Liver (tissue), 3 donors: Measurements from ENCODE around the gene OR10A5.
"Not testable (repeated sequence)": the region's sequence is repeated elsewhere in the genome, so short reads cannot be mapped to it uniquely, and the experiment has no call there.

Experiments
- CTCF ChIP-seq: fragments of 150-350 bp; IDR thresholded peaks from 2 replicates; pipeline ENCODE4 v1.5.1; 2017; ENCODE audit warnings: improper control_type of control experiment, low read depth, low read length; ENCODE audit not compliant: missing input control
- GABPA ChIP-seq, 2 donors: IDR thresholded peaks in 1 of 2; conservative IDR thresholded peaks in 1 of 2; 2 replicates each; pipeline ENCODE4 v1.6.1; 2016; ENCODE audit warnings: antibody characterized with exemption in 2 of 2, mild to moderate bottlenecking in 1 of 2, moderate library complexity in 1 of 2
- JUND ChIP-seq, 2 donors: IDR thresholded peaks; 2 replicates each; pipeline ENCODE4 v1.6.1; 2016; ENCODE audit warnings: antibody characterized with exemption in 2 of 2
- MAX ChIP-seq: IDR thresholded peaks from 2 replicates; pipeline ENCODE4 v1.6.1; 2016; ENCODE audit warnings: antibody characterized with exemption
- RXRA ChIP-seq, 2 donors: IDR thresholded peaks; 2 replicates each; pipeline ENCODE4 v1.6.1; 2017 to 2018; ENCODE audit warnings: antibody characterized with exemption in 2 of 2, mild to moderate bottlenecking in 1 of 2
- SP1 ChIP-seq: IDR thresholded peaks from 2 replicates; pipeline ENCODE4 v1.6.1; 2018; ENCODE audit warnings: antibody characterized with exemption, mild to moderate bottlenecking
- TAF1 ChIP-seq: conservative IDR thresholded peaks from 2 replicates; pipeline ENCODE4 v1.6.1; 2016; ENCODE audit warnings: antibody characterized with exemption, mild to moderate bottlenecking
- YY1 ChIP-seq: IDR thresholded peaks from 2 replicates; pipeline ENCODE4 v1.6.1; 2016; ENCODE audit warnings: antibody characterized with exemption, mild to moderate bottlenecking
- TF ChIP-seq, protein P1 (sequence below): IDR thresholded peaks from 2 replicates; pipeline ENCODE4 v1.6.1; 2016; ENCODE audit warnings: antibody characterized with exemption
- TF ChIP-seq, protein P2 (sequence below): IDR thresholded peaks from 2 replicates; pipeline ENCODE4 v1.6.1; 2016; ENCODE audit warnings: antibody characterized with exemption, mild to moderate bottlenecking
- TF ChIP-seq, protein P3 (sequence below): IDR thresholded peaks from 2 replicates; pipeline ENCODE4 v1.6.1; 2016; ENCODE audit warnings: antibody characterized with exemption
- donor health status: healthy.
- donor health status: healthy.

GRCh38 chr11:6801075-6801474 is 44.4 kb upstream of the OR10A5 start:
- not testable (repeated sequence) for TF ChIP-seq CTCF; MAX; JUND (IDR thresholded peaks at IDR 0.05); SP1; TAF1; RXRA (IDR thresholded peaks at IDR 0.05); GABPA (IDR thresholded peaks at IDR 0.05 in 1 of 2, conservative IDR thresholded peaks at IDR 0.05 in 1 of 2); YY1
- TF ChIP-seq, protein P1, sequence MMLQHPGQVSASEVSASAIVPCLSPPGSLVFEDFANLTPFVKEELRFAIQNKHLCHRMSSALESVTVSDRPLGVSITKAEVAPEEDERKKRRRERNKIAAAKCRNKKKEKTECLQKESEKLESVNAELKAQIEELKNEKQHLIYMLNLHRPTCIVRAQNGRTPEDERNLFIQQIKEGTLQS, result not testable (repeated sequence)
- TF ChIP-seq, protein P2, sequence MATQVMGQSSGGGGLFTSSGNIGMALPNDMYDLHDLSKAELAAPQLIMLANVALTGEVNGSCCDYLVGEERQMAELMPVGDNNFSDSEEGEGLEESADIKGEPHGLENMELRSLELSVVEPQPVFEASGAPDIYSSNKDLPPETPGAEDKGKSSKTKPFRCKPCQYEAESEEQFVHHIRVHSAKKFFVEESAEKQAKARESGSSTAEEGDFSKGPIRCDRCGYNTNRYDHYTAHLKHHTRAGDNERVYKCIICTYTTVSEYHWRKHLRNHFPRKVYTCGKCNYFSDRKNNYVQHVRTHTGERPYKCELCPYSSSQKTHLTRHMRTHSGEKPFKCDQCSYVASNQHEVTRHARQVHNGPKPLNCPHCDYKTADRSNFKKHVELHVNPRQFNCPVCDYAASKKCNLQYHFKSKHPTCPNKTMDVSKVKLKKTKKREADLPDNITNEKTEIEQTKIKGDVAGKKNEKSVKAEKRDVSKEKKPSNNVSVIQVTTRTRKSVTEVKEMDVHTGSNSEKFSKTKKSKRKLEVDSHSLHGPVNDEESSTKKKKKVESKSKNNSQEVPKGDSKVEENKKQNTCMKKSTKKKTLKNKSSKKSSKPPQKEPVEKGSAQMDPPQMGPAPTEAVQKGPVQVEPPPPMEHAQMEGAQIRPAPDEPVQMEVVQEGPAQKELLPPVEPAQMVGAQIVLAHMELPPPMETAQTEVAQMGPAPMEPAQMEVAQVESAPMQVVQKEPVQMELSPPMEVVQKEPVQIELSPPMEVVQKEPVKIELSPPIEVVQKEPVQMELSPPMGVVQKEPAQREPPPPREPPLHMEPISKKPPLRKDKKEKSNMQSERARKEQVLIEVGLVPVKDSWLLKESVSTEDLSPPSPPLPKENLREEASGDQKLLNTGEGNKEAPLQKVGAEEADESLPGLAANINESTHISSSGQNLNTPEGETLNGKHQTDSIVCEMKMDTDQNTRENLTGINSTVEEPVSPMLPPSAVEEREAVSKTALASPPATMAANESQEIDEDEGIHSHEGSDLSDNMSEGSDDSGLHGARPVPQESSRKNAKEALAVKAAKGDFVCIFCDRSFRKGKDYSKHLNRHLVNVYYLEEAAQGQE, result not testable (repeated sequence)
- TF ChIP-seq, protein P3, sequence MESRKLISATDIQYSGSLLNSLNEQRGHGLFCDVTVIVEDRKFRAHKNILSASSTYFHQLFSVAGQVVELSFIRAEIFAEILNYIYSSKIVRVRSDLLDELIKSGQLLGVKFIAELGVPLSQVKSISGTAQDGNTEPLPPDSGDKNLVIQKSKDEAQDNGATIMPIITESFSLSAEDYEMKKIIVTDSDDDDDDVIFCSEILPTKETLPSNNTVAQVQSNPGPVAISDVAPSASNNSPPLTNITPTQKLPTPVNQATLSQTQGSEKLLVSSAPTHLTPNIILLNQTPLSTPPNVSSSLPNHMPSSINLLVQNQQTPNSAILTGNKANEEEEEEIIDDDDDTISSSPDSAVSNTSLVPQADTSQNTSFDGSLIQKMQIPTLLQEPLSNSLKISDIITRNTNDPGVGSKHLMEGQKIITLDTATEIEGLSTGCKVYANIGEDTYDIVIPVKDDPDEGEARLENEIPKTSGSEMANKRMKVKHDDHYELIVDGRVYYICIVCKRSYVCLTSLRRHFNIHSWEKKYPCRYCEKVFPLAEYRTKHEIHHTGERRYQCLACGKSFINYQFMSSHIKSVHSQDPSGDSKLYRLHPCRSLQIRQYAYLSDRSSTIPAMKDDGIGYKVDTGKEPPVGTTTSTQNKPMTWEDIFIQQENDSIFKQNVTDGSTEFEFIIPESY, result not testable (repeated sequence)
